Stimulated activated CD8-positive, alpha-beta memory T cell treated with anti-CD3 and anti-CD28 coated beads, Interleukin-4, amount 100 ng/mL, for 48 hours (primary cell): ENCODE measurements around the gene SP1.
"Not testable (repeated sequence)": the region's sequence is repeated elsewhere in the genome, so short reads cannot be mapped to it uniquely, and the experiment has no call there.

Experiments used
- DNase-seq: peaks from one replicate; pipeline ENCODE4 v3.0.0-alpha.2; 2020

Gene SP1

GRCh38 chr12:53380104-53380793 lies at the start of gene SP1:
Gene SP1, plus strand, starts transcription at chr12:53380176. Its CDS starts 116 bp downstream, at chr12:53380292.
- peak; percentile 100 for DNase-seq

GRCh38 chr12:53330671-53331070 lies 49.3 kb upstream of the SP1 start:
- DNase-seq = no peak

- not testable (repeated sequence) for DNase-seq
These were observed 47.6 kb upstream of the SP1 start for GRCh38 chr12:53332339-53332738.

- DNase-seq = no peak
These were observed 47.2 kb upstream of the SP1 start for GRCh38 chr12:53332744-53333143.

GRCh38 chr12:53333289-53333688 lies 46.7 kb upstream of the SP1 start:
- no peak for DNase-seq

- DNase-seq = no peak
These were observed 46.1 kb upstream of the SP1 start for GRCh38 chr12:53333845-53334244.

GRCh38 chr12:53334822-53335221 lies 45.2 kb upstream of the SP1 start:
- no peak for DNase-seq

- no peak for DNase-seq
These were observed 43.7 kb upstream of the SP1 start, which contains the start of gene SP7 for GRCh38 chr12:53336181-53336681. Gene SP7, minus strand, starts transcription at chr12:53336354. Its CDS starts 708 bp downstream, at chr12:53335646.

- no peak for DNase-seq
These were observed 42.0 kb upstream of the SP1 start for GRCh38 chr12:53338017-53338416.

- no peak for DNase-seq
These were observed 41.1 kb upstream of the SP1 start for GRCh38 chr12:53338916-53339315.

GRCh38 chr12:53340398-53340797 lies 39.6 kb upstream of the SP1 start:
- no peak for DNase-seq

GRCh38 chr12:53343449-53343848 lies 36.5 kb upstream of the SP1 start:
- no peak for DNase-seq

GRCh38 chr12:53343969-53344368 lies 36.0 kb upstream of the SP1 start:
- DNase-seq = no peak

- DNase-seq = no peak
These were observed 35.5 kb upstream of the SP1 start for GRCh38 chr12:53344487-53344823.

GRCh38 chr12:53344824-53345485 lies 35.0 kb upstream of the SP1 start:
- DNase-seq = peak; percentile 84

- no peak for DNase-seq
These were observed 34.3 kb upstream of the SP1 start for GRCh38 chr12:53345486-53346188.

- no peak for DNase-seq
These were observed 33.5 kb upstream of the SP1 start for GRCh38 chr12:53346491-53346890.

- DNase-seq = no peak
These were observed 32.1 kb upstream of the SP1 start for GRCh38 chr12:53347905-53348304.

- peak; percentile 86 for DNase-seq
These were observed 27.4 kb upstream of the SP1 start for GRCh38 chr12:53352331-53353256.

GRCh38 chr12:53353257-53353655 lies 26.7 kb upstream of the SP1 start:
- DNase-seq = no peak

- no peak for DNase-seq
These were observed 24.9 kb upstream of the SP1 start for GRCh38 chr12:53355121-53355520.

GRCh38 chr12:53358836-53359419 lies 21.0 kb upstream of the SP1 start:
- no peak for DNase-seq
